GM13977 (cell line): ENCODE measurements around the gene MCMBP.

Experiments used
- DNase-seq: peaks from one replicate; pipeline ENCODE4 v3.0.0; 2012; ENCODE audit warnings: low spot score
- CTCF ChIP-seq: IDR thresholded peaks from 2 replicates; pipeline ENCODE4 v1.5.1; 2012; ENCODE audit warnings: mild to moderate bottlenecking, control low read depth; ENCODE audit not compliant: insufficient read depth; ENCODE audit errors: extremely low read depth, missing control alignments
- in situ Hi-C: fragments of 300-500 bp; cut with MboI; formaldehyde crosslinking; loops from one replicate; pipeline ENCODE4 v1.12.0; 2022; ENCODE audit warnings: low sequenced_read_pairs, low pct_unique_long_range_greater_than_20kb, mixed read lengths, inconsistent platforms; ENCODE audit not compliant: unreplicated experiment

MCMBP gene

GRCh38 chr10:119849944-119850343, 22.7 kb downstream of the MCMBP start:
- no peak for TF ChIP-seq CTCF
- in situ Hi-C loops: loop anchor here (10.0 kb wide), 1 partner anchor 165 kb away; no protein-coding TSS in a partner anchor
- no peak for DNase-seq

GRCh38 chr10:119849031-119849789, 23.4 kb downstream of the MCMBP start:
- TF ChIP-seq CTCF: no peak
- in situ Hi-C loops: no loop called here
- no peak for DNase-seq

GRCh38 chr10:119845656-119846055, 27.0 kb downstream of the MCMBP start:
- TF ChIP-seq CTCF: no peak
- no peak for DNase-seq
- in situ Hi-C loops: no loop called here

- in situ Hi-C loops: no loop called here
- no peak for TF ChIP-seq CTCF
- no peak for DNase-seq
These were observed 38.5 kb downstream of the MCMBP start for GRCh38 chr10:119834188-119834587.

GRCh38 chr10:119832951-119833350, 39.7 kb downstream of the MCMBP start:
- TF ChIP-seq CTCF: no peak
- in situ Hi-C loops: no loop called here
- DNase-seq: no peak

- in situ Hi-C loops: no loop called here
- no peak for TF ChIP-seq CTCF
- DNase-seq: no peak
These were observed 41.0 kb downstream of the MCMBP start for GRCh38 chr10:119831656-119832055.

GRCh38 chr10:119830851-119831250, 41.8 kb downstream of the MCMBP start:
- in situ Hi-C loops: no loop called here
- TF ChIP-seq CTCF: no peak
- no peak for DNase-seq
